Measurements from ENCODE around the gene C14orf132.

DNA sequence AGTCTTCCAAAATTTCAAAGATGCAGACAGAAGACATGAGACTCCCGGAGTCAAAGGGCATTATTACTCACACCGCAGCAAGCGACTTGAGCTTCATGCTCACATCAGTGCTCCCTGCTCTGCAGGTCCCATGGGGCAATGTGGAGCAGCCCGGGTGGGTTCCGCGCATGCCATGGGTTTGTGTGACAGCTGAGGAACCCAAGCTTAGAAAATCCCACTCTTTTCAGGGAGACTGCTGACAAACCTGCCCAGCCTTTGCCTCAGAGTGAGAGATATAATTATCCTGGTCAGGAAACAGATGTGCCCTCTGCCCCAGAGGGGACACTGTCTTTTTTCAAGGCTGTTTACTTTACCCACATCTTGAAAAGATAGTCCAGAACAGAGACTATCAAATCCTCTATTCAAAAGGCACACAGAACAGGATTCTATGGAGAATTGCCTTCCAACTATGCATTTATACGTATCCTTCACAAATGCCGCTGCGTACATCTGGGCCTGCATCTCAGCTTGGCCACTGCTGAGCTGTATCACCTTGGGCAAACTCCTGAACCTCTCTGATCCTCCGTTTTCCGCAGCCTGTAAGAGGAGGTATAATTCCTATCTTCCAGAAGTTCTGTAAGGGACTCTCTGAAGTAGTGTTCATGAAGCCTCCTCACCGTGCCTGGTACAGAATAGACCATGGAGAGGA, 16.0 kb downstream of the C14orf132 start:
- no peak for TF ChIP-seq CTCF (IDR thresholded peaks at IDR 0.05)
- TF ChIP-seq POLR2A (IDR thresholded peaks at IDR 0.05) = no peak
